Calu3 (cell line): ENCODE measurements around the gene BACH2. TPM values are rescaled to one million over a fixed set of nuclear protein-coding genes. Genes with fewer than 3 reads are reported as not detected.

Source experiments
- BruUV-seq: library from RNA; stranded (reverse); fragments of 400-500 nt; replicated peaks from 2 replicates; lab custom pipeline; 2021; lab: Mats Ljungman, UMichigan
- CTCF ChIA-PET: fragments of 300-600 bp; sonication (Branson Sonifier 250); formaldehyde crosslinking; loops from one replicate; lab custom pipeline; 2022; ENCODE audit warnings: antibody characterized with exemption; lab: Charles Lee
- DNase-seq: peaks from one replicate; pipeline ENCODE4 v3.0.0; 2022
- H3K27ac Mint-ChIP-seq: one replicate; pipeline ENCODE4 v1.8.0; 2022; ENCODE audit warnings: mixed read lengths; ENCODE audit not compliant: unreplicated experiment
- H3K27me3 Mint-ChIP-seq: one replicate; pipeline ENCODE4 v1.8.0; 2022; ENCODE audit warnings: mixed read lengths; ENCODE audit not compliant: unreplicated experiment
- H3K36me3 Mint-ChIP-seq: one replicate; pipeline ENCODE4 v1.8.0; 2022; ENCODE audit warnings: mild to moderate bottlenecking, moderate library complexity, mixed read lengths; ENCODE audit not compliant: insufficient read depth, unreplicated experiment
- H3K4me1 Mint-ChIP-seq: one replicate; pipeline ENCODE4 v1.8.0; 2022; ENCODE audit warnings: mild to moderate bottlenecking, low read depth, mixed read lengths; ENCODE audit not compliant: unreplicated experiment
- H3K4me3 Mint-ChIP-seq: one replicate; pipeline ENCODE4 v1.8.0; 2022; ENCODE audit warnings: mild to moderate bottlenecking, low read depth, moderate library complexity, mixed read lengths; ENCODE audit not compliant: unreplicated experiment
- H3K9me3 Mint-ChIP-seq: one replicate; pipeline ENCODE4 v1.8.0; 2022; ENCODE audit warnings: low read depth, mixed read lengths; ENCODE audit not compliant: unreplicated experiment
- intact Hi-C: fragments of 100-400 bp; cut with micrococcal nuclease; formaldehyde crosslinking; loops from one replicate; pipeline ENCODE4 v1.10.0; 2022; ENCODE audit not compliant: unreplicated experiment
- total RNA-seq: library from RNA; stranded (reverse); gene quantifications from 2 replicates; pipeline ENCODE4 v1.2.3, GENCODE V29; 2022
- TF ChIP-seq, protein P1 (sequence below): fragments of 200-600 bp; IDR thresholded peaks from one replicate; pipeline ENCODE4 v1.8.0; 2022; ENCODE audit warnings: antibody characterized with exemption; ENCODE audit not compliant: unreplicated experiment

BACH2 gene
- total RNA-seq, 1 experiment from 2014 or later, result 7.2 TPM

DNA sequence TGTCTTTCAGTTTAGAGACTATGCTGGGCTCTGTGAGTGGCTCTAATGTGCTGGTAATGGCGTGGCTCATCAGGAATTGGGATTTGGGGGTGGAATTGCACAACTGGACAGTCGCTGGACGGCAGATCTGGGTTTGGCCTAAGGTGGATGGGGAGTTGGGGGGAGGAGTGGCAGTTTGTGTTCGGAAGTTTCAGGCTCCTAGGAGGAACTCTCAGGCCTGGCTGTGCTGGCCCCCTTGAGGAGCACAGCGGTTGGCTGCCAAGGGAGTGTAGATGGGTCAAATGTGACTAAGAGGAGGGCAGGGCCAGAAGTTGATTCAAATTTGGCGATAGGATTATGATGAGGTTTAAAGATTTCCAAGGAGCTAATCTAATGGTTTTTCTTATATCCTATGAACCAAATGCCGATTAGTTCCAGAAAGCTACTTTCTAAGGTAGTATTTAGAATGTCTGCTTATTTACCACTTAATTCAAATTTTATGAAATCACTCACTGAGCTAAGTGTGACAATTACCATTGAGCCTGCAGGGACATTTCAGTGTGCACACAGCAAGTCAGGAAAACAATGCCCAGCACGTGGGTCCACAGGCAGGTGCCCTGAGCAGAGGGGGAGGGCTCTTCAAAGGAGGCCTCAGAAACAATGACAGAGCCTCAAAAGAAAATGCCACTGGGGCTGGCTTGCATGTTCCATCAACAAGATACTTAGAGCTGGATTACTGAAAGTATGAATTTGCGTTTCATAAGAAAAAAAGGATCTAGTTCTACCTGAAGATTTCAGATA is 291.4 kb downstream of the BACH2 start:
- CTCF ChIA-PET, result no interaction called here
- Mint-ChIP-seq H3K27me3 (no peaks in the 10 kb centered on the region), H3K36me3 (no peaks in the 10 kb centered on the region), H3K4me1 (no peaks in the 10 kb centered on the region), H3K9me3 (no peaks in the 10 kb centered on the region), H3K4me3 (no peak overlapping the region), H3K27ac (no peak overlapping the region)
- TF ChIP-seq, protein P1, sequence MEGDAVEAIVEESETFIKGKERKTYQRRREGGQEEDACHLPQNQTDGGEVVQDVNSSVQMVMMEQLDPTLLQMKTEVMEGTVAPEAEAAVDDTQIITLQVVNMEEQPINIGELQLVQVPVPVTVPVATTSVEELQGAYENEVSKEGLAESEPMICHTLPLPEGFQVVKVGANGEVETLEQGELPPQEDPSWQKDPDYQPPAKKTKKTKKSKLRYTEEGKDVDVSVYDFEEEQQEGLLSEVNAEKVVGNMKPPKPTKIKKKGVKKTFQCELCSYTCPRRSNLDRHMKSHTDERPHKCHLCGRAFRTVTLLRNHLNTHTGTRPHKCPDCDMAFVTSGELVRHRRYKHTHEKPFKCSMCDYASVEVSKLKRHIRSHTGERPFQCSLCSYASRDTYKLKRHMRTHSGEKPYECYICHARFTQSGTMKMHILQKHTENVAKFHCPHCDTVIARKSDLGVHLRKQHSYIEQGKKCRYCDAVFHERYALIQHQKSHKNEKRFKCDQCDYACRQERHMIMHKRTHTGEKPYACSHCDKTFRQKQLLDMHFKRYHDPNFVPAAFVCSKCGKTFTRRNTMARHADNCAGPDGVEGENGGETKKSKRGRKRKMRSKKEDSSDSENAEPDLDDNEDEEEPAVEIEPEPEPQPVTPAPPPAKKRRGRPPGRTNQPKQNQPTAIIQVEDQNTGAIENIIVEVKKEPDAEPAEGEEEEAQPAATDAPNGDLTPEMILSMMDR, result no peak
- BruUV-seq, result no TSS peak
- intact Hi-C loops, result no loop called here
- no peak for DNase-seq

DNA sequence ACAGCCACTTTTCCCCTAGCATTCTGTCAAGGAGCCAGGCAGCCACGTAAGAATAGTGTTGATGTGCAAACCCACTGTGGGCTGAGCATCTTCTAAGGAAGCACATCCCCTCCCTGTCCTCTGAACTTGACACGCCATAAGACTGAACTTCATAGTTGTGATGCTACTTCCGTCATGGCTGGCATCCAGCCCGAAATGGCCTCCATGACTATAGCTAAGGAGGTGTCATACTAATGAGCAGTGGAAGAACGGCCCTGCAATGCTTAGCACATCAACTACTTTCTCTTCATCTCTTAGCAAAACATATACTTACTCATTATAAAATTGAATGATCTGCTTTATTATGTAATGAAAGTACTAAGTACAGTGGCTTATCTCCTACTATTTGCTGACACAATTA is 292.1 kb downstream of the BACH2 start:
- no TSS peak for BruUV-seq

DNA sequence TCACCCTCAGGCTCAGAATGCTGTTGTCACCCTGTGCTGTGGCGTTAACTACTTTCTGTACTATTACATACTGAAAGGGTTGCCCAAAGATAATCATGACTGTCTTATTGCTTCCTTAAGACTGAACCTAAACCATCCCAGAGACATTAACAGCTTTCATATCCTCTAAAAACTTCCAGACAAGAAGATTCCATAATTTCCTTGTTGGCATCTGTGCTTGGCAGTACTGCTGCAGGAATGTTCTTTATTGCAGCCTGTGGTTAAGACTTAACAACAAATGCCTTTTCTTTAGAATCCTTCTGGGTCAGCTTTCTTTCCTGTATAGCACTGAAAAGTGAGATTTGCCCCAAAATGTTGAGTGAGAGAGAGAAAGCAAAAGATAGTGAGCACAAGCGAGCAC is 292.7 kb downstream of the BACH2 start:
- CTCF ChIA-PET, result no interaction called here
- intact Hi-C loops, result no loop called here
- no TSS peak for BruUV-seq

More for the DNA sequence above, 292.1 kb downstream of the BACH2 start:
- no peak overlapping the region for H3K4me3 Mint-ChIP-seq
- TF ChIP-seq, protein P1, result no peak
- H3K27ac Mint-ChIP-seq, result no peak overlapping the region
- CTCF ChIA-PET, result no interaction called here
- no peaks in the 10 kb centered on the region for H3K36me3 Mint-ChIP-seq
- H3K27me3 Mint-ChIP-seq, result no peaks in the 10 kb centered on the region
- DNase-seq, result no peak
- intact Hi-C loops, result no loop called here
- no peaks in the 10 kb centered on the region for H3K4me1 Mint-ChIP-seq
- no peaks in the 10 kb centered on the region for H3K9me3 Mint-ChIP-seq

DNA sequence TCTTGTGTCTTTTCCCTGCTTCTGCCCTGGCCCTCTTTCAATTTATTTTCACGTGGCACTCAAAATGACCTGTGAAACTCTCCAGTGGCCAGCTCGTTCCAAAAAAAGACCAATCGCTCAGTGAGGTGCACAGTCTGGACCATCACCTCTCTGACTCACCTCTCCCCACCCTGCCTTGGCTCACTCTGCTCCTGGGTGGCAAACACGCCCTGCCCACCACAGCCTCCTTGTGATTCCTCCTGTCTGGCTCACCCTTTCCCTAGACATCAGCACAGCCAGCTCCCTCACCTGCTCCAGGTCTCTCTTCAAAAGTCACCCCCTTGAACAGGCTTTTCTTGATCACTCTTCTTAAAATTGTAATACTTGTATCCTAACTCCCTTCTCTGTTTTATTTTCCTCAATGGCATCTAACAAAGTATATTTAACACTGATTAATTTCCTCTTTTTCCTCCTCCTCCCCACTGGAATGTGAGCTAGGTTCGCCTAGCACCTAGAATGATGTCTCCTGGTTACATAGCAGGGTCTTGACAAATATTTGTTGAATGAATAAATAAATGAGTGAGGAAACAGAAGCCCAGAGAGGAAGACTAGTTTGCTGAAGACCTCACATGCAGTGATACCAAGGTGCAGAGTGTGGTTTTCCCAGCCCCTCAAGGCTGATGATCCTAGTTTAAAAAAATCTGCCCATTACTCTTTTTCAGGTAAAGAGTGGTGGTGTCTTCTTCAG is 293.4 kb downstream of the BACH2 start:
- no peak overlapping the region for H3K27ac Mint-ChIP-seq
- no peak overlapping the region for H3K4me3 Mint-ChIP-seq
- intact Hi-C loops, result no loop called here
- no peaks in the 10 kb centered on the region for H3K36me3 Mint-ChIP-seq
- H3K9me3 Mint-ChIP-seq, result no peaks in the 10 kb centered on the region
- DNase-seq, result peak; percentile 44
- H3K4me1 Mint-ChIP-seq, result no peaks in the 10 kb centered on the region
- H3K27me3 Mint-ChIP-seq, result no peaks in the 10 kb centered on the region
- CTCF ChIA-PET, result no interaction called here
- no TSS peak for BruUV-seq
- TF ChIP-seq, protein P1, result no peak

More for the DNA sequence above, 292.7 kb downstream of the BACH2 start:
- Mint-ChIP-seq H3K4me1 (no peaks in the 10 kb centered on the region), H3K27ac (no peak overlapping the region), H3K27me3 (no peaks in the 10 kb centered on the region), H3K9me3 (no peaks in the 10 kb centered on the region), H3K36me3 (no peaks in the 10 kb centered on the region), H3K4me3 (no peak overlapping the region)
- DNase-seq, result no peak
- TF ChIP-seq, protein P1, result no peak
